Mammary epithelial cell (primary cell): ENCODE results near the gene SEC24D.

ENCODE experiments used
- CTCF ChIP-seq, 2 donors: IDR thresholded peaks in 1 of 2; conservative IDR thresholded peaks in 1 of 2; 2 replicates each; pipeline ENCODE4 v1.5.1; 2011 to 2012; ENCODE audit warnings: inconsistent platforms in 2 of 2, low read length in 2 of 2, mild to moderate bottlenecking in 2 of 2, control low read depth in 1 of 2, low read depth in 1 of 2; ENCODE audit not compliant: insufficient read depth in 1 of 2; ENCODE audit errors: extremely low read depth in 1 of 2
- EZH2 ChIP-seq: IDR thresholded peaks from 2 replicates; pipeline ENCODE4 v1.6.1; 2012; ENCODE audit warnings: low read length, inconsistent platforms, borderline replicate concordance

DNA sequence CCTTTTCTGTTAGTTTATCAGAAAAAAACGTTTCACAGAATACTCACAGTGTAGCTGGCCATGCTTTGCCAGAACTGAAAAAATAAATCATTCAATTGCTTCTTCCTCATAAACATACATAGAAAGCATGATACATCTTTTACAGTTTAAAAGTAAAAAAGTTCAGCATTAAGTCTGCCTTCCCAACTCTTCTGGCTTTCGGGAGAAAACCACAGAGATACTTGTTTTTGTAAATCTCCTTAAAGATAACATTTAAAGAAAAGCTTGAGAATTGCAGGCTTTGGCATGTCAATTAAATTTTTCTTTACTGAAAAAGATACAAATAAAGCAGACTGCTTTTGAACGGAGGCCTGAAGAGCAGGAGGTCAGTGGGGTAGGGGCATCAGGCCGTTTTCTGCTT lies 66.8 kb downstream of the SEC24D start:
- no peak for TF ChIP-seq EZH2
- no peak for TF ChIP-seq CTCF (conservative IDR thresholded peaks at IDR 0.05 in 1 of 2, IDR thresholded peaks at IDR 0.05 in 1 of 2; ENCODE audit: extremely low read depth in 1 of 2, insufficient read depth in 1 of 2, low read depth in 1 of 2, low read length in 2 of 2)
